Osteocyte (in vitro differentiated cells): ENCODE measurements around the gene BNC2. TPM values are rescaled to one million over a fixed set of nuclear protein-coding genes. Genes with fewer than 3 reads are reported as not detected.

Experiments used
- DNase-seq: peaks from one replicate; pipeline ENCODE4 v3.0.0; 2021; ENCODE audit warnings: mixed read lengths; ENCODE audit not compliant: unreplicated experiment; ENCODE audit errors: extremely low spot score
- H3K27ac Mint-ChIP-seq: one replicate; pipeline ENCODE4 v1.8.0; 2021; ENCODE audit warnings: mild to moderate bottlenecking, mixed read lengths; ENCODE audit not compliant: unreplicated experiment
- H3K27me3 Mint-ChIP-seq: one replicate; pipeline ENCODE4 v1.8.0; 2021; ENCODE audit warnings: mixed read lengths; ENCODE audit not compliant: unreplicated experiment
- H3K36me3 Mint-ChIP-seq: one replicate; pipeline ENCODE4 v1.8.0; 2021; ENCODE audit warnings: mixed read lengths; ENCODE audit not compliant: unreplicated experiment
- H3K4me1 Mint-ChIP-seq: one replicate; pipeline ENCODE4 v1.8.0; 2021; ENCODE audit warnings: mixed read lengths; ENCODE audit not compliant: unreplicated experiment
- H3K4me3 Mint-ChIP-seq: one replicate; pipeline ENCODE4 v1.8.0; 2021; ENCODE audit warnings: mild to moderate bottlenecking, moderate library complexity, mixed read lengths; ENCODE audit not compliant: unreplicated experiment
- H3K9me3 Mint-ChIP-seq: one replicate; pipeline ENCODE4 v1.8.0; 2021; ENCODE audit warnings: mixed read lengths; ENCODE audit not compliant: unreplicated experiment
- CTCF ChIP-seq: fragments of 200-600 bp; sonication (generic); IDR thresholded peaks from 2 replicates; pipeline ENCODE4 v1.5.0; 2021; ENCODE audit warnings: antibody characterized with exemption, mild to moderate bottlenecking, moderate library complexity
- total RNA-seq: library from RNA; stranded (reverse); gene quantifications from 2 replicates; pipeline ENCODE4 v1.2.1, GENCODE V29; 2021

Gene BNC2
- total RNA-seq, 1 donor from 2014 or later = 66.5 TPM

- Mint-ChIP-seq H3K36me3 (no peaks in the 10 kb centered on the region), H3K27me3 (no peaks in the 10 kb centered on the region)
- no peak for TF ChIP-seq CTCF
Observed at GRCh38 chr9:16869131-16869881, 1.2 kb downstream of the BNC2 start.

GRCh38 chr9:16868701-16869100, 1.8 kb downstream of the BNC2 start:
- H3K4me3 Mint-ChIP-seq = peak overlapping the region; percentile 95
- peak overlapping the region; percentile 94 for H3K27ac Mint-ChIP-seq
- no peaks in the 10 kb centered on the region for H3K36me3 Mint-ChIP-seq
- H3K9me3 Mint-ChIP-seq = no peaks in the 10 kb centered on the region
- no peak for TF ChIP-seq CTCF
- H3K27me3 Mint-ChIP-seq = no peaks in the 10 kb centered on the region
- no peak for DNase-seq
- peaks cover 61% of the 10 kb centered on the region for H3K4me1 Mint-ChIP-seq

More at GRCh38 chr9:16869131-16869881, 1.2 kb downstream of the BNC2 start:
- no peaks in the 10 kb centered on the region for H3K9me3 Mint-ChIP-seq
- peaks cover 59% of the 10 kb centered on the region for H3K4me1 Mint-ChIP-seq
- peak overlapping the region; percentile 95 for H3K4me3 Mint-ChIP-seq
- peak overlapping the region; percentile 94 for H3K27ac Mint-ChIP-seq
- DNase-seq = no peak

- no peaks in the 10 kb centered on the region for H3K36me3 Mint-ChIP-seq
- no peak for DNase-seq
- peaks cover 68% of the 10 kb centered on the region for H3K4me1 Mint-ChIP-seq
- H3K4me3 Mint-ChIP-seq = peak overlapping the region; percentile 95
- no peaks in the 10 kb centered on the region for H3K27me3 Mint-ChIP-seq
- no peaks in the 10 kb centered on the region for H3K9me3 Mint-ChIP-seq
- peak overlapping the region; percentile 94 for H3K27ac Mint-ChIP-seq
- no peak for TF ChIP-seq CTCF
Observed at GRCh38 chr9:16867576-16868311, 2.7 kb downstream of the BNC2 start.

GRCh38 chr9:16866587-16866986, 3.9 kb downstream of the BNC2 start:
- Mint-ChIP-seq H3K9me3 (no peaks in the 10 kb centered on the region), H3K4me3 (peak overlapping the region; percentile 52), H3K27me3 (no peaks in the 10 kb centered on the region), H3K4me1 (peaks cover 60% of the 10 kb centered on the region), H3K27ac (peak overlapping the region; percentile 94), H3K36me3 (no peaks in the 10 kb centered on the region)
- peak; percentile 41 for TF ChIP-seq CTCF
- no peak for DNase-seq
